ENCODE results near the gene KRT8.
A peak's percentile ranks its signal among the peaks of the same experiment; 100 is the strongest.
"Not testable (repeated sequence)": the region's sequence is repeated elsewhere in the genome, so short reads cannot be mapped to it uniquely, and the experiment has no call there.

Gene KRT8

DNA sequence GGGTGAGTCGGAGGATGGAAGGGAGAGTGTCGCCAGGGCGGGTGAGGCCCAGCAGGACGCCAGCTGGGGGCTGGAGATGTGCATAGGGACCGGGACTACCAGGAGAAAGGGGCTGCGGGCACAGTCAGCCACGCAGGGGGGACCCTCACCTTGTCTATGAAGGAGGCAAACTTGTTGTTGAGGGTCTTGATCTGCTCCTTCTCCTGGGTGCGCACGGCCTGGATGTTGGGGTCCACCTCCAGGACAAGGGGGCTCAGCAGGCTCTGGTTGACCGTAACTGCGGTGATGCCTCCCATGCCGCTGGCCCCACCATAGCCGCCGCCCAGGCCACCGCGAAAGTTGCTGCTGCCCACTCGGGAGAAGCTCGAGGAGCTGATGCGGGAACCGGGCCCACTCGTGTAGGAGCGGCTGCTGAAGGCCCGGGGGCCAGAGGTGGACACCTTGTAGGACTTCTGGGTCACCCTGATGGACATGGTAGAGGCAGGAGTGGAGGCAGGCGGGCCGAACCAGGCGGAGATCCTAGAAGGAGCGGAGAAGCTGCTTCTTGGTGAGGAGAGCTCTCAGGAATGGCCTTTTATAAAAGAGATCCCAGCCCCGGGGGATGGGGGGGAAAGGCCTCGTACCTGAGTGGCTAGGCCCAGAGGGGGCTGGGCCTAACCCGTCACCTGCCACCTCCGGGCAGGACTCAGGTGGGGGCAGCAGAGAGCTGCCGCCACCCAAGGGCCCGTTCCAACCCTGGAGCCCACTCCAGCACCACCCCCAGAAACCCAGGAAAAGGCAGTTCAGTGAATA, at the start of gene KRT8:
Gene KRT8, minus strand, starts transcription at position 568 of the 792 bp plus-strand sequence. Its CDS starts 95 bp downstream, at position 473.
- peak within 1 kb of the TSS; percentile 96 for H3K4me3 ChIP-seq (ENCODE audit: low read length)
- peak within 1 kb of the TSS; percentile 86 for H3K9ac ChIP-seq (ENCODE audit: low read length)
- peaks cover 34% of the 10 kb centered on the region for H3K4me1 ChIP-seq (ENCODE audit: control insufficient read depth, low read depth, low read length)
- peaks cover 20% of the 10 kb centered on the region for H3K36me3 ChIP-seq (ENCODE audit: control insufficient read depth, low read depth, low read length)
- not testable (repeated sequence) for H3K9me3 ChIP-seq (ENCODE audit: control insufficient read depth, low read depth, low read length); H3K27me3 ChIP-seq (ENCODE audit: control insufficient read depth, insufficient read depth, low read length)
- peak within 1 kb of the TSS; percentile 51 for H3K27ac ChIP-seq (ENCODE audit: low read length)

DNA sequence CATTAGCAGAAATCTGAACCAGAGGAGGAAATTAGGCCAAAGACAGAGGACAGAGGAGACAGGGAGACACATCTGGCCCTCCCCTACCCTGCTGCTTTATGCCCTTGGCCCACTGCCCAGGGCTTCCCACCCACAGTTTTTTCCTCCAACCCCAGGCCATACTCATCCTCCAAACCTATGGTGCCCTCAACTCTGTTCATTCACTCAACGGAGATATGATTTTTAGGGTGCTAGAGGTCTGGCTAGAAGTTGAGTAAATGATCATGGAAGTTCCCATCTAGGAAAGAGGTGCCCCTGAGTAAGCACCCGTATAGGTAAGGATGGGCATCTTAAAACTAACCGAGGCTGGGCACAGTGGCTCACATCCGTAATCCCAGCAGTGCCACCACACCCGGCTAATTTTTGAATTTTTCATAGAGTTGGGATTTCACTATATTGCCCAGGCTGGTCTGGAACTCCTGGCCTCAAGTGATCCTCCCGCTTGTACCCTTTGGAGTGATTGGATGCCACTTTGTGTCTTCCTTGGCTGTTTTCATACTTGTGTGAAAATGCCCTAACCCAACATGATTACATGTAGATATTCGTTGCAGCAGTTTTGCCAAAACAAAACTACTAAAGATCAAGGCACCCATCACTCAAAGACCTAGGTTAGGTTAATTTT, 48.4 kb upstream of the KRT8 start:
- Histone ChIP-seq H3K9me3 (ENCODE audit: control insufficient read depth, low read depth, low read length) (no peaks in the 10 kb centered on the region), H3K4me3 (ENCODE audit: low read length) (no peak overlapping the region), H3K27ac (ENCODE audit: low read length) (no peak overlapping the region), H3K27me3 (ENCODE audit: control insufficient read depth, insufficient read depth, low read length) (no peaks in the 10 kb centered on the region), H3K36me3 (ENCODE audit: control insufficient read depth, low read depth, low read length) (peaks cover 31% of the 10 kb centered on the region), H3K9ac (ENCODE audit: low read length) (no peak overlapping the region), H3K4me1 (ENCODE audit: control insufficient read depth, low read depth, low read length) (peaks cover 8% of the 10 kb centered on the region)

DNA sequence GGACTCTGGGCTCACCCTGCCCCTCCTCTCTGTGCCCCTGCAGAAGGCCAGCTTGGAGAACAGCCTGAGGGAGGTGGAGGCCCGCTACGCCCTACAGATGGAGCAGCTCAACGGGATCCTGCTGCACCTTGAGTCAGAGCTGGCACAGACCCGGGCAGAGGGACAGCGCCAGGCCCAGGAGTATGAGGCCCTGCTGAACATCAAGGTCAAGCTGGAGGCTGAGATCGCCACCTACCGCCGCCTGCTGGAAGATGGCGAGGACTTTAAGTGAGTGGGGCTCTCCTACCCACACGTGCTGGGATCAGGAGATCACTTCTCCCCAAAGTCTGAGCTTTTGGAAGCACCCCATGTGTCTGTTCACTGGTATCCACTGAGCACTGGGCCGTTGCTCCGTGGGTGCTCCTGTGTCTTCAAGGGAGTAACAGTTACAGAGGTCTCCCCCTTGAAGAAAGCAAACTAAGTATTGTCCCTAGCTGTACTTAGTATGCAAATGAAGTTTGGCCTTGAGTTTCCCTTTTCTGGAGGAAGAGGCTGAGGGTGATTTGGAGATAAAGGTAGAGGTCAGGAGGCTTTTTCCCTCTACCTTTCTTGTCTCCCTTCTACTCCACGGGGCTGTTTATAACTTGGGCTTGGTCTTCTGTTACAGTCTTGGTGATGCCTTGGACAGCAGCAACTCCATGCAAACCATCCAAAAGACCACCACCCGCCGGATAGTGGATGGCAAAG, 47.4 kb upstream of the KRT8 start:
- Histone ChIP-seq H3K36me3 (ENCODE audit: control insufficient read depth, low read depth, low read length) (peaks cover 31% of the 10 kb centered on the region), H3K27ac (ENCODE audit: low read length) (no peak overlapping the region), H3K4me3 (ENCODE audit: low read length) (no peak overlapping the region), H3K4me1 (ENCODE audit: control insufficient read depth, low read depth, low read length) (peaks cover 15% of the 10 kb centered on the region), H3K27me3 (ENCODE audit: control insufficient read depth, insufficient read depth, low read length) (no peaks in the 10 kb centered on the region), H3K9ac (ENCODE audit: low read length) (no peak overlapping the region), H3K9me3 (ENCODE audit: control insufficient read depth, low read depth, low read length) (no peaks in the 10 kb centered on the region)

DNA sequence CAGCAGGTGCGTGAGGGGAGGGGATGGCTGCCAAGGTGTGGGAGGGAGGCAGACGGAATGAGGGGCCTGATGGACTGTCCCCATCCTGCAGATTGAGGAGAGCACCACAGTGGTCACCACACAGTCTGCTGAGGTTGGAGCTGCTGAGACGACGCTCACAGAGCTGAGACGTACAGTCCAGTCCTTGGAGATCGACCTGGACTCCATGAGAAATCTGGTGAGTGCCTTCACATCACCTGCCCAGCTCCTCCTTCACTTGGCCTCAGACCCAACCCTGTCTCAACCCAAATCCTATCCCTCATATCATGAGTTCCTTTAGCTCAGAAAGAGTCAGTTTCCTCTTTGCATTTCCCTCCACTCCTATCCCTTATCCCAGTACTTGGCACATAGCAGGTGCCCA, 46.8 kb upstream of the KRT8 start:
- Histone ChIP-seq H3K9ac (ENCODE audit: low read length) (no peak overlapping the region), H3K4me3 (ENCODE audit: low read length) (no peak overlapping the region), H3K27ac (ENCODE audit: low read length) (no peak overlapping the region)

DNA sequence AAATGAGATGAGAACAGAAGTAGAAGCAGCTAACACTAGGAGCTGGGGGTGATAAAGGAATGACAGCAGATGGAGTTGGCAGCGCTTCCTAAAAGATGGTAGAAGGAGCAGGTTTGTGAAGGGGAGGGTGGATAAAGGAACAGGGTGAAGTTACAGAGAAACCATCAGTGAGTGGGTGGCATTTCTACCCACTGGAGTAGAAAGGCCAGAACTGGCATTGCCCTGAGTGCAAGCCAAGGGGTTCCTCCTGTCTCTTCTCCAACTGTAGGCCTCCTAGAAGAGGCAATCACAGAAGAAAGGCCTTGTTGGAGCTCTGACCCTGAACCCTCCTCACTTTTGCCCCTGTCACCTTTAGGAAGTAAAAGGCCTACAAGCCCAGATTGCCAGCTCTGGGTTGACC, 46.2 kb upstream of the KRT8 start:
- Histone ChIP-seq H3K9ac (ENCODE audit: low read length) (no peak overlapping the region), H3K27me3 (ENCODE audit: control insufficient read depth, insufficient read depth, low read length) (no peaks in the 10 kb centered on the region), H3K27ac (ENCODE audit: low read length) (no peak overlapping the region), H3K4me1 (ENCODE audit: control insufficient read depth, low read depth, low read length) (peaks cover 26% of the 10 kb centered on the region), H3K9me3 (ENCODE audit: control insufficient read depth, low read depth, low read length) (no peaks in the 10 kb centered on the region), H3K36me3 (ENCODE audit: control insufficient read depth, low read depth, low read length) (peaks cover 31% of the 10 kb centered on the region), H3K4me3 (ENCODE audit: low read length) (peak overlapping the region; percentile 99)

More for the DNA sequence above, 46.8 kb upstream of the KRT8 start:
- Histone ChIP-seq H3K4me1 (ENCODE audit: control insufficient read depth, low read depth, low read length) (peaks cover 20% of the 10 kb centered on the region), H3K36me3 (ENCODE audit: control insufficient read depth, low read depth, low read length) (peaks cover 31% of the 10 kb centered on the region), H3K27me3 (ENCODE audit: control insufficient read depth, insufficient read depth, low read length) (no peaks in the 10 kb centered on the region), H3K9me3 (ENCODE audit: control insufficient read depth, low read depth, low read length) (no peaks in the 10 kb centered on the region)

DNA sequence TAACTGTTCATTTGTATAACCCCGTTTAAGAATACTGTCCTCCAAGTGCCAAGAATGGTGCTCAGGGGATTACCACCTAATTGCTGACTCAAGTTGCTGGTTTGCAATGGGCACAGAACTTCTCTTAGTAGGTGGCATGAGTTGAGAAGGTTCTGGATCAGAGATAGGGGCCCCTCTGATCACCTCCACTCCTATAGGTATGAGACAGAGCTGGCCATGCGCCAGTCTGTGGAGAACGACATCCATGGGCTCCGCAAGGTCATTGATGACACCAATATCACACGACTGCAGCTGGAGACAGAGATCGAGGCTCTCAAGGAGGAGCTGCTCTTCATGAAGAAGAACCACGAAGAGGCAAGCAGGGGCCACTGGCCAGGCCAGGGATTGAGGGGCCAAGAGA, 45.7 kb upstream of the KRT8 start:
- H3K9ac ChIP-seq (ENCODE audit: low read length): no peak overlapping the region
- H3K27ac ChIP-seq (ENCODE audit: low read length): no peak overlapping the region

DNA sequence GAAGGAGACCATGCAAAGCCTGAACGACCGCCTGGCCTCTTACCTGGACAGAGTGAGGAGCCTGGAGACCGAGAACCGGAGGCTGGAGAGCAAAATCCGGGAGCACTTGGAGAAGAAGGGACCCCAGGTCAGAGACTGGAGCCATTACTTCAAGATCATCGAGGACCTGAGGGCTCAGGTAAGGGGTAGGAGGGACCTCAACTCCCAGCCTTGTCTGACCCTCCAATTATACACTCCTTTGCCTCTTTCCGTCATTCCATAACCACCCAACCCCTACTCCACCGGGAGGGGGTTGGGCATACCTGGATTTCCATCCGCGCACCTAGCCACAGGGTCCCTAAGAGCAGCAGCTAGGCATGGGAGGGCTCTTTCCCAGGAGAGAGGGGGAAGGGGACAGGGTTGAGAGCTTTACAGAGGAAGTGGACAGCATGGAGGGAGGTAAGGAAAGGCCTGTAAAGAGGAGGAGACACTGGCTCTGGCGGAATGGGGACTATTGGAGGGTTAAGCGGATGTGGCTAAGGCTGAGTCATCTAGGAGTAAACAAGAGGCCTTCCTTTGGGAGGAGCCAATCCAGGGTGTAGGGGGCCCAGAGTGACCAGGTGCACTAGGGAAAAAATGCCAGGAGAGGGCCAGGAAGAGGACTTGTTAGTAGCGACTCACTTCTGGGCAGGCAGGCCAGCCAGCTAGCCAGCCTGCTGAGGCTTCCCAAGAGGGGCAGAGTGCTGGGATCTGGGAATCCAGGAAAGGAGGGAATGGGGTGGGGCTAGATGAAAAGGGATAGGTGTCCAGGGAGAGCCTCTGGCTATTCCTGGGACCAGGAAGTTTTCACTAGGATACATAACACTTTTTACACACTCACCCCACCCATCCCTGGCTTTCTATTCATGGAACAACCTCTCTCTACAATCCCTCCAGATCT, 44.8 kb upstream of the KRT8 start:
- H3K36me3 ChIP-seq (ENCODE audit: control insufficient read depth, low read depth, low read length): peaks cover 31% of the 10 kb centered on the region
- H3K27ac ChIP-seq (ENCODE audit: low read length): peak overlapping the region; percentile 86
- peaks cover 40% of the 10 kb centered on the region for H3K4me1 ChIP-seq (ENCODE audit: control insufficient read depth, low read depth, low read length)
- peak overlapping the region; percentile 92 for H3K9ac ChIP-seq (ENCODE audit: low read length)
- H3K9me3 ChIP-seq (ENCODE audit: control insufficient read depth, low read depth, low read length): no peaks in the 10 kb centered on the region
- H3K4me3 ChIP-seq (ENCODE audit: low read length): peak overlapping the region; percentile 99
- no peaks in the 10 kb centered on the region for H3K27me3 ChIP-seq (ENCODE audit: control insufficient read depth, insufficient read depth, low read length)

More for the DNA sequence above, 45.7 kb upstream of the KRT8 start:
- Histone ChIP-seq H3K27me3 (ENCODE audit: control insufficient read depth, insufficient read depth, low read length) (no peaks in the 10 kb centered on the region), H3K9me3 (ENCODE audit: control insufficient read depth, low read depth, low read length) (no peaks in the 10 kb centered on the region), H3K4me1 (ENCODE audit: control insufficient read depth, low read depth, low read length) (peaks cover 31% of the 10 kb centered on the region), H3K36me3 (ENCODE audit: control insufficient read depth, low read depth, low read length) (peaks cover 31% of the 10 kb centered on the region), H3K4me3 (ENCODE audit: low read length) (peak overlapping the region; percentile 99)

DNA sequence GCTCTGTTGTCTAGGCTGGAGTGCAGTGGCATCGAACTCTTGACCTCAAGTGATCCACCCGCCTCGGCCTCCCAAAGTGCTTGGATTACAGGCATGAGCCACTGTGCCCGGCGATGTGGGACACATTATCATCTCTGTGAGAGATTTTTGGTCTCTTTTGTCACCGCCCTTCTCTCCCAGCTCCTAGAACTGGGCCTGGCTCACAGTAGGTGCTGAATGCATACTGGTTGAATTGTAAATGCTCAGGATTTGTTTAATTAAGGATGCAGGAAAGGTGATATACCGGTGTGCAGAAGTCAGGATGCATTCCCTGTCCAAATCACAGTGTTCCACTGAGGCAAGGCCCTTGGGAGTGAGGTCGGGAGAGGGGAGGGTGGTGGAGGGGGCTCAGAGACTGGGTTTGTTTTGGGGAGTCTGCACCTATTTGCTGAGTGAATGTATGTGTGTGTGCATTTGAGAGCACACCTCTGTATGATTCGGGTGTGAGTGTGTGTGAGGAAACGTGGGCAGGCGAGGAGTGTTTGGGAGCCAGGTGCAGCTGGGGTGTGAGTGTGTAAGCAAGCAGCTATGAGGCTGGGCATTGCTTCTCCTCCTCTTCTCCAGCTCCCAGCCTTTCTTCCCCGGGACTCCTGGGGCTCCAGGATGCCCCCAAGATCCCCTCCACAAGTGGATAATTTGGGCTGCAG, 43.0 kb upstream of the KRT8 start:
- peak overlapping the region; percentile 92 for H3K9ac ChIP-seq (ENCODE audit: low read length)
- peaks cover 46% of the 10 kb centered on the region for H3K4me1 ChIP-seq (ENCODE audit: control insufficient read depth, low read depth, low read length)
- H3K27ac ChIP-seq (ENCODE audit: low read length): peak overlapping the region; percentile 77
- peak overlapping the region; percentile 99 for H3K4me3 ChIP-seq (ENCODE audit: low read length)
- peaks cover 29% of the 10 kb centered on the region for H3K36me3 ChIP-seq (ENCODE audit: control insufficient read depth, low read depth, low read length)
- no peaks in the 10 kb centered on the region for H3K27me3 ChIP-seq (ENCODE audit: control insufficient read depth, insufficient read depth, low read length)
- no peaks in the 10 kb centered on the region for H3K9me3 ChIP-seq (ENCODE audit: control insufficient read depth, low read depth, low read length)

DNA sequence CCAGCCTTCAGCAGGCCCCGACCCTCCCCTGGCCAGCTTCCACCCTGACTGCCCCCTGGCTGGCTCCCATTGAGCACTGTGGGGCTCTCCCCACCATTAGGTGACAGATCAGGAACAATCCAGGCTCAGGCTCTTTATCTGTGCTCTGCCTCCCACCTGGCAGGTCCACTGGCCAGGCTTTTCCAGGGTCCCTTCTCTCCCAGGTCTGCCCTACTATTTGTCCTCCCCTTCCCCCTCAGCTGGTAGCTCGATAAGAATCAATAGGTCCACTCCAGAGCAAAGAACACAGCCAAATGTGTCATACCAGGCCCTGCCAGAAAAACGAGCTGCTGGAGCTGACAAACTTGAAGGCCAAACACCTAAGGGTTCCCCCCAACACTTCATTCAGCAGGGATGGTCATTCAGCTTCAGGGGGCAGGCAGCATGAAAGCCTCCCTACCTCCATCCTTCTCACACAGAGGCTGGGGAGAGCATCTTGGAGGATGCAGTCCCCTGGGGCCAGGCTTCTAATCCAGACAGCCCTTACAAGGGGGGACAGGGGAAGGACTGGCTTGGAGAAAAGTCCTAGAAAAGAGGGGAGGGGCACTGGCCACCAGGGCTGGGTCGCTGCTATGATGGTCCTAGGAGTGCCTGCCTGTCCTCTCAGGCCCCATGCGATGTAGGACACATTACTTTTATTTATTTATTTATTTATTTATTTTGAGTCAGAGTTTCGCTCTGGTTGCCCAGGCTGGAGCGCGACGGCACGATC, 42.1 kb upstream of the KRT8 start:
- Histone ChIP-seq H3K9me3 (ENCODE audit: control insufficient read depth, low read depth, low read length) (no peaks in the 10 kb centered on the region), H3K4me1 (ENCODE audit: control insufficient read depth, low read depth, low read length) (peaks cover 46% of the 10 kb centered on the region), H3K9ac (ENCODE audit: low read length) (peak overlapping the region; percentile 45), H3K27me3 (ENCODE audit: control insufficient read depth, insufficient read depth, low read length) (no peaks in the 10 kb centered on the region), H3K27ac (ENCODE audit: low read length) (peak overlapping the region; percentile 47), H3K36me3 (ENCODE audit: control insufficient read depth, low read depth, low read length) (peaks cover 20% of the 10 kb centered on the region), H3K4me3 (ENCODE audit: low read length) (peak overlapping the region; percentile 35)

DNA sequence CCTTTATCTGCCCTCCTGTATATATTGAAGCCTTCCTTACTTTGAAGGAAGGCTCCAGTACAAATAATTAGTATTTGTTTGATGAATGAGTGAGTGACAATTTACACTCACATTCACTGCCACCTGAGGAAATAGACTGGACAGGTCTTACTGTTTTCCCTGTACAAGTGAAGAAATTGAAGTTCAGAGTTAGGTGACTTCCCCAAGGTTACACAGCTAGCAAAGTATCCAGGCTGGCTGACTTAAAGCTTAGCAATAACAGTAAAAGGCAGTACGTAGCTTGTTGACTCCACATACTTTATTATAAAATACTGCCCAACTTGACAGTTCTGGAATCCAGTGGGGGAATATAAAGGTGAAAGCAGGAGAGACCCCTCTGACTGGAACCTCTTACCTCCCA, 41.5 kb upstream of the KRT8 start:
- no peaks in the 10 kb centered on the region for H3K9me3 ChIP-seq (ENCODE audit: control insufficient read depth, low read depth, low read length)
- H3K4me1 ChIP-seq (ENCODE audit: control insufficient read depth, low read depth, low read length): peaks cover 46% of the 10 kb centered on the region
- peak overlapping the region; percentile 47 for H3K27ac ChIP-seq (ENCODE audit: low read length)
- H3K4me3 ChIP-seq (ENCODE audit: low read length): peak overlapping the region; percentile 35
- H3K36me3 ChIP-seq (ENCODE audit: control insufficient read depth, low read depth, low read length): peaks cover 14% of the 10 kb centered on the region
- no peaks in the 10 kb centered on the region for H3K27me3 ChIP-seq (ENCODE audit: control insufficient read depth, insufficient read depth, low read length)
- peak overlapping the region; percentile 45 for H3K9ac ChIP-seq (ENCODE audit: low read length)

Data from iPS-18a (cell line).